Liver (tissue), 9 donors: ENCODE data around the gene RABEP2. TPM values are rescaled to one million over a fixed set of nuclear protein-coding genes. Genes with fewer than 3 reads are reported as not detected.

ENCODE experiments used
- DNase-seq: peaks from one replicate; pipeline ENCODE4 v3.0.0-alpha.2; 2017; ENCODE audit warnings: low spot score
- H3K27ac ChIP-seq, 2 donors: one replicate each; pipeline ENCODE4 v1.7.0; 2013; ENCODE audit warnings: inconsistent platforms in 2 of 2, low read length in 2 of 2, control low read depth in 1 of 2, low read depth in 1 of 2, mild to moderate bottlenecking in 1 of 2
- H3K27me3 ChIP-seq, 4 donors: one replicate each; pipeline versions ENCODE4 v1.6.1 to v1.7.0; 2013; ENCODE audit warnings: low read length in 3 of 4, inconsistent platforms in 1 of 4, mild to moderate bottlenecking in 1 of 4, moderate library complexity in 1 of 4; ENCODE audit not compliant: control insufficient read depth in 4 of 4, insufficient read depth in 4 of 4
- H3K36me3 ChIP-seq, 4 donors: one replicate each; pipeline versions ENCODE4 v1.6.1 to v1.7.0; 2013; ENCODE audit warnings: low read length in 3 of 4, mild to moderate bottlenecking in 3 of 4, low read depth in 1 of 4, moderate library complexity in 1 of 4; ENCODE audit not compliant: control insufficient read depth in 4 of 4, insufficient read depth in 3 of 4
- H3K4me1 ChIP-seq, 4 donors: one replicate each; pipeline versions ENCODE4 v1.6.1 to v1.7.0; 2013; ENCODE audit warnings: low read length in 3 of 4, mild to moderate bottlenecking in 3 of 4, moderate library complexity in 1 of 4; ENCODE audit not compliant: control insufficient read depth in 4 of 4, insufficient read depth in 4 of 4
- H3K4me3 ChIP-seq, 3 donors: one replicate each; pipeline versions ENCODE4 v1.6.1 to v1.7.0; 2013; ENCODE audit warnings: low read length in 3 of 3, control low read depth in 1 of 3, low read depth in 1 of 3, mild to moderate bottlenecking in 1 of 3
- H3K9ac ChIP-seq, 2 donors: one replicate each; pipeline ENCODE4 v1.7.0; 2013; ENCODE audit warnings: low read length in 2 of 2, mild to moderate bottlenecking in 2 of 2, moderate library complexity in 2 of 2, control low read depth in 1 of 2, low read depth in 1 of 2
- H3K9me3 ChIP-seq, 4 donors: one replicate each; pipeline versions ENCODE4 v1.6.1 to v1.7.0; 2013; ENCODE audit warnings: low read length in 3 of 4; ENCODE audit not compliant: control insufficient read depth in 4 of 4
- ATF3 ChIP-seq: IDR thresholded peaks from 2 replicates; pipeline ENCODE4 v1.6.1; 2016; ENCODE audit warnings: antibody characterized with exemption
- EGR1 ChIP-seq, 2 donors: IDR thresholded peaks; 2 replicates each; pipeline ENCODE4 v1.6.1; 2016 to 2018; ENCODE audit warnings: antibody characterized with exemption in 2 of 2, low read depth in 2 of 2
- FOXA1 ChIP-seq: IDR thresholded peaks from 2 replicates; pipeline ENCODE4 v1.6.1; 2016; ENCODE audit warnings: antibody characterized with exemption
- FOXA2 ChIP-seq: IDR thresholded peaks from 2 replicates; pipeline ENCODE4 v1.6.1; 2016; ENCODE audit warnings: antibody characterized with exemption
- GABPA ChIP-seq, 2 donors: IDR thresholded peaks in 1 of 2; conservative IDR thresholded peaks in 1 of 2; 2 replicates each; pipeline ENCODE4 v1.6.1; 2016; ENCODE audit warnings: antibody characterized with exemption in 2 of 2, mild to moderate bottlenecking in 1 of 2, moderate library complexity in 1 of 2
- HNF4A ChIP-seq, 2 donors: conservative IDR thresholded peaks; 2 replicates each; pipeline ENCODE4 v1.6.1; 2016; ENCODE audit warnings: antibody characterized with exemption in 2 of 2, mild to moderate bottlenecking in 2 of 2
- HNF4G ChIP-seq: IDR thresholded peaks from 2 replicates; pipeline ENCODE4 v1.6.1; 2016; ENCODE audit warnings: antibody characterized with exemption
- JUND ChIP-seq, 2 donors: IDR thresholded peaks; 2 replicates each; pipeline ENCODE4 v1.6.1; 2016; ENCODE audit warnings: antibody characterized with exemption in 2 of 2
- MAX ChIP-seq: IDR thresholded peaks from 2 replicates; pipeline ENCODE4 v1.6.1; 2016; ENCODE audit warnings: antibody characterized with exemption
- NR2F2 ChIP-seq: IDR thresholded peaks from 2 replicates; pipeline ENCODE4 v1.6.1; 2016; ENCODE audit warnings: antibody characterized with exemption
- RAD21 ChIP-seq, 2 donors: IDR thresholded peaks; 2 replicates each; pipeline ENCODE4 v1.6.1; 2016; ENCODE audit warnings: antibody characterized with exemption in 2 of 2, mild to moderate bottlenecking in 2 of 2
- RXRA ChIP-seq, 2 donors: IDR thresholded peaks; 2 replicates each; pipeline ENCODE4 v1.6.1; 2017 to 2018; ENCODE audit warnings: antibody characterized with exemption in 2 of 2, mild to moderate bottlenecking in 1 of 2
- SP1 ChIP-seq: IDR thresholded peaks from 2 replicates; pipeline ENCODE4 v1.6.1; 2018; ENCODE audit warnings: antibody characterized with exemption, mild to moderate bottlenecking
- TAF1 ChIP-seq: conservative IDR thresholded peaks from 2 replicates; pipeline ENCODE4 v1.6.1; 2016; ENCODE audit warnings: antibody characterized with exemption, mild to moderate bottlenecking
- YY1 ChIP-seq: IDR thresholded peaks from 2 replicates; pipeline ENCODE4 v1.6.1; 2016; ENCODE audit warnings: antibody characterized with exemption, mild to moderate bottlenecking
- ZBTB33 ChIP-seq: IDR thresholded peaks from 2 replicates; pipeline ENCODE4 v1.6.1; 2016; ENCODE audit warnings: antibody characterized with exemption
- WGBS: extraction: QIAGEN DNeasy Blood & Tissue Kit; methylation state at CpG from one replicate; pipeline ENCODE4 v1.1.7; 2013; 5-methylcytosine and 5-hydroxymethylcytosine counted together
- polyA plus RNA-seq, 2 donors: library from polyadenylated mRNA; stranded (reverse) in 1 of 2; unstranded in 1 of 2; fragments of 200-250 nt in 1 of 2; fragments of >200 nt in 1 of 2; fragmentation: Nextera tagmentation in 1 of 2; extraction: Ambion mirVana in 1 of 2; gene quantifications; one replicate each; pipeline versions ENCODE4 v1.2.1 to v1.2.3, GENCODE V29; 2013 to 2015
- total RNA-seq, 2 donors: library from RNA; depleted of rRNA; stranded (reverse); fragments of >200 nt; gene quantifications; one replicate each; pipeline ENCODE4 v1.2.3, GENCODE V29; 2014
- TF ChIP-seq, protein P1 (sequence below): IDR thresholded peaks from 2 replicates; pipeline ENCODE4 v1.6.1; 2016; ENCODE audit warnings: antibody characterized with exemption, mild to moderate bottlenecking
- TF ChIP-seq, protein P2 (sequence below): fragments of 150-350 bp; IDR thresholded peaks from 2 replicates; pipeline ENCODE4 v1.5.1; 2017; ENCODE audit warnings: improper control_type of control experiment, low read depth, low read length; ENCODE audit not compliant: missing input control
- donor health status: healthy.
- donor health status: healthy.
- donor health status: healthy.
- donor health status: healthy.
- donor health status: healthy.

RABEP2 gene
- total and polyA plus RNA-seq, 4 donors, result 3.0 to 16.1 (median 8.3) TPM

GRCh38 chr16:28902909-28903308 is 22.1 kb downstream of the RABEP2 start:
- DNase-seq, result no peak
- Histone ChIP-seq H3K4me3 (no peak overlapping the region), H3K4me1 (no peaks in the 10 kb centered on the region), H3K9ac (no peak overlapping the region), H3K36me3 (peaks cover 0 to 16% (median 3%) of the 10 kb centered on the region in 4 donors), H3K27me3 (no peaks in the 10 kb centered on the region), H3K9me3 (no peaks in the 10 kb centered on the region), H3K27ac (no peak overlapping the region)
- WGBS, result 71% methylated on average over 11 of the region's 11 CpGs
- no peak for TF ChIP-seq ATF3
- TF ChIP-seq YY1, result no peak
- no peak for TF ChIP-seq SP1
- no peak for TF ChIP-seq JUND (IDR thresholded peaks at IDR 0.05)
- no peak for TF ChIP-seq RAD21 (IDR thresholded peaks at IDR 0.05)
- TF ChIP-seq NR2F2, result no peak
- no peak for TF ChIP-seq HNF4G
- TF ChIP-seq MAX, result no peak
- no peak for TF ChIP-seq FOXA1
- no peak for TF ChIP-seq GABPA (IDR thresholded peaks at IDR 0.05 in 1 of 2, conservative IDR thresholded peaks at IDR 0.05 in 1 of 2)
- no peak for TF ChIP-seq HNF4A (conservative IDR thresholded peaks at IDR 0.05)
- TF ChIP-seq RXRA (IDR thresholded peaks at IDR 0.05), result no peak
- TF ChIP-seq, protein P1, sequence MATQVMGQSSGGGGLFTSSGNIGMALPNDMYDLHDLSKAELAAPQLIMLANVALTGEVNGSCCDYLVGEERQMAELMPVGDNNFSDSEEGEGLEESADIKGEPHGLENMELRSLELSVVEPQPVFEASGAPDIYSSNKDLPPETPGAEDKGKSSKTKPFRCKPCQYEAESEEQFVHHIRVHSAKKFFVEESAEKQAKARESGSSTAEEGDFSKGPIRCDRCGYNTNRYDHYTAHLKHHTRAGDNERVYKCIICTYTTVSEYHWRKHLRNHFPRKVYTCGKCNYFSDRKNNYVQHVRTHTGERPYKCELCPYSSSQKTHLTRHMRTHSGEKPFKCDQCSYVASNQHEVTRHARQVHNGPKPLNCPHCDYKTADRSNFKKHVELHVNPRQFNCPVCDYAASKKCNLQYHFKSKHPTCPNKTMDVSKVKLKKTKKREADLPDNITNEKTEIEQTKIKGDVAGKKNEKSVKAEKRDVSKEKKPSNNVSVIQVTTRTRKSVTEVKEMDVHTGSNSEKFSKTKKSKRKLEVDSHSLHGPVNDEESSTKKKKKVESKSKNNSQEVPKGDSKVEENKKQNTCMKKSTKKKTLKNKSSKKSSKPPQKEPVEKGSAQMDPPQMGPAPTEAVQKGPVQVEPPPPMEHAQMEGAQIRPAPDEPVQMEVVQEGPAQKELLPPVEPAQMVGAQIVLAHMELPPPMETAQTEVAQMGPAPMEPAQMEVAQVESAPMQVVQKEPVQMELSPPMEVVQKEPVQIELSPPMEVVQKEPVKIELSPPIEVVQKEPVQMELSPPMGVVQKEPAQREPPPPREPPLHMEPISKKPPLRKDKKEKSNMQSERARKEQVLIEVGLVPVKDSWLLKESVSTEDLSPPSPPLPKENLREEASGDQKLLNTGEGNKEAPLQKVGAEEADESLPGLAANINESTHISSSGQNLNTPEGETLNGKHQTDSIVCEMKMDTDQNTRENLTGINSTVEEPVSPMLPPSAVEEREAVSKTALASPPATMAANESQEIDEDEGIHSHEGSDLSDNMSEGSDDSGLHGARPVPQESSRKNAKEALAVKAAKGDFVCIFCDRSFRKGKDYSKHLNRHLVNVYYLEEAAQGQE, result no peak
- no peak for TF ChIP-seq ZBTB33
- TF ChIP-seq FOXA2, result no peak
- TF ChIP-seq, protein P2, sequence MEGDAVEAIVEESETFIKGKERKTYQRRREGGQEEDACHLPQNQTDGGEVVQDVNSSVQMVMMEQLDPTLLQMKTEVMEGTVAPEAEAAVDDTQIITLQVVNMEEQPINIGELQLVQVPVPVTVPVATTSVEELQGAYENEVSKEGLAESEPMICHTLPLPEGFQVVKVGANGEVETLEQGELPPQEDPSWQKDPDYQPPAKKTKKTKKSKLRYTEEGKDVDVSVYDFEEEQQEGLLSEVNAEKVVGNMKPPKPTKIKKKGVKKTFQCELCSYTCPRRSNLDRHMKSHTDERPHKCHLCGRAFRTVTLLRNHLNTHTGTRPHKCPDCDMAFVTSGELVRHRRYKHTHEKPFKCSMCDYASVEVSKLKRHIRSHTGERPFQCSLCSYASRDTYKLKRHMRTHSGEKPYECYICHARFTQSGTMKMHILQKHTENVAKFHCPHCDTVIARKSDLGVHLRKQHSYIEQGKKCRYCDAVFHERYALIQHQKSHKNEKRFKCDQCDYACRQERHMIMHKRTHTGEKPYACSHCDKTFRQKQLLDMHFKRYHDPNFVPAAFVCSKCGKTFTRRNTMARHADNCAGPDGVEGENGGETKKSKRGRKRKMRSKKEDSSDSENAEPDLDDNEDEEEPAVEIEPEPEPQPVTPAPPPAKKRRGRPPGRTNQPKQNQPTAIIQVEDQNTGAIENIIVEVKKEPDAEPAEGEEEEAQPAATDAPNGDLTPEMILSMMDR, result no peak
- no peak for TF ChIP-seq EGR1 (IDR thresholded peaks at IDR 0.05; ENCODE audit: low read depth in 2 of 2)
- TF ChIP-seq TAF1, result no peak
